ENCODE data around the gene KCNQ1.

KCNQ1 gene

DNA sequence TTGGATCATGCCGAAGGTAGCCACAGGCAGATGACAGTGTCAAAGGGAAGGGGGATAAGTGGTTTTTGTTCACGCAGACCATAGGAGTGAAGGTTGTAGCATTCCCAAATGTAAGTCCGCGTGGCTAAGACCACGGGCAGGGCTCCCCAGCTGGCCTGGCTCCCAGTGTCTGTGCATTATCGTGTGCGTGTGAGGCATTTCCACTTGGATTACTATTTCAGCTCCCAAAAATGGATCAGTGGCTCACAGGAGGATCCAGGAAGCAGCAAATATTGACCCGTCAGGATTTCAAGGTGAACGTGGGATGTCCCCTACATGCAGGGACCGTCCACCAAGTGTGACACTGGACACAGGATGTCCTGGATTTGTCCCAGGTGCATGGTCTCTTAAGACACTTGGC lies 430.2 kb downstream of the KCNQ1 start:
- Histone ChIP-seq H3K36me3 (ENCODE audit: control insufficient read depth, insufficient read depth, low read length) (no peaks in the 10 kb centered on the region), H3K27me3 (replicated peaks; ENCODE audit: control insufficient read depth, insufficient read depth, low read length) (peaks cover 2% of the 10 kb centered on the region), H3K4me3 (replicated peaks; ENCODE audit: low read depth, low read length) (no peak overlapping the region)
- TF ChIP-seq CTCF (IDR thresholded peaks at IDR 0.05; ENCODE audit: insufficient read depth, low read length, poor library complexity, severe bottlenecking) = no peak
- no peak for DNase-seq (ENCODE audit: extremely low read depth, insufficient read length)

GRCh38 chr11:2877474-2877873 lies 432.7 kb downstream of the KCNQ1 start:
- no peaks in the 10 kb centered on the region for H3K36me3 ChIP-seq (ENCODE audit: control insufficient read depth, insufficient read depth, low read length)
- no peak for DNase-seq (ENCODE audit: extremely low read depth, insufficient read length)
- H3K27me3 ChIP-seq (replicated peaks; ENCODE audit: control insufficient read depth, insufficient read depth, low read length) = peaks cover 2% of the 10 kb centered on the region; the same call in 1 of the 2 replicates
- H3K4me3 ChIP-seq (replicated peaks; ENCODE audit: low read depth, low read length) = no peak overlapping the region
- TF ChIP-seq CTCF (IDR thresholded peaks at IDR 0.05; ENCODE audit: insufficient read depth, low read length, poor library complexity, severe bottlenecking) = no peak

DNA sequence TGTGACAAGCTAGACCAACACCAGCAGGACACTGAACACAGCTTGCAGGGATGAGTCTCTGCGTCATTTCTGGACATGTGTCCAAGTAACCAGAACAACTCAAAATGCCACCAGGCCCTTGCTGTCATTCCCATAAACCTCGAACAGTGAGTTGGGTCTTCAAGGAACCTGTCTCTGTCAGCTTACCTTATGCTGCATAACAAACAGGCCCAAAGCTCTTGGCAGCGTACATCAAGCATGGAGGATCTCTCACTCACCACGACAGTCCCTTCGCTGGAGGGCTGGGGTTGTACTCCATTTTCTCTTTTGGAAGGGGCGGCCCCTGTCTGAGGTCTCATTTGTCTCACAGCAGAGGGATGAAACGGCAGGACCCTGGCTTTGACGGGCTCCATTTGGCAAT lies 434.0 kb downstream of the KCNQ1 start:
- Histone ChIP-seq H3K36me3 (ENCODE audit: control insufficient read depth, insufficient read depth, low read length) (no peaks in the 10 kb centered on the region), H3K4me3 (replicated peaks; ENCODE audit: low read depth, low read length) (no peak overlapping the region), H3K27me3 (replicated peaks; ENCODE audit: control insufficient read depth, insufficient read depth, low read length) (peaks cover 4% of the 10 kb centered on the region)
- no peak for DNase-seq (ENCODE audit: extremely low read depth, insufficient read length)
- no peak for TF ChIP-seq CTCF (IDR thresholded peaks at IDR 0.05; ENCODE audit: insufficient read depth, low read length, poor library complexity, severe bottlenecking)

DNA sequence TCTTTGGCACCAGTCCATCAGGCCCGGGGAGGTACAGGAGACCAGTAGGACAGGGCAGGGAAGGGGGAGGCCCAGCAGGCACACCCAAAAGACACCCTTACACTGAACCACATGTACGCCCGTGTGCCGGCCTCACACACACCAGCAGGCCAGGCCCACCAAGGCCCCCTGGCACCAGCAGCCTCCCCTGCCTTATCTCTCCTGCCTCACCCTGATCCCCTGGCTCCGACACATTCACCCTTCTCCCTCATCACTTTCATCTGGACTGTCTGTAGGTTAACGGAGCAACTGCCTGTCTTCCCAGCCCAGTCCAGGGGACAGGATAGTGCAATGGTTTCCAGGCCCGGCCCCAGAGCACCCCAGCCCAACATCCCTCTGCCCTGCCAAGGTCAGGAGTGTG lies 435.8 kb downstream of the KCNQ1 start:
- Histone ChIP-seq H3K36me3 (ENCODE audit: control insufficient read depth, insufficient read depth, low read length) (no peaks in the 10 kb centered on the region), H3K4me3 (replicated peaks; ENCODE audit: low read depth, low read length) (no peak overlapping the region), H3K27me3 (replicated peaks; ENCODE audit: control insufficient read depth, insufficient read depth, low read length) (peaks cover 4% of the 10 kb centered on the region)
- no peak for DNase-seq (ENCODE audit: extremely low read depth, insufficient read length)
- no peak for TF ChIP-seq CTCF (IDR thresholded peaks at IDR 0.05; ENCODE audit: insufficient read depth, low read length, poor library complexity, severe bottlenecking)

DNA sequence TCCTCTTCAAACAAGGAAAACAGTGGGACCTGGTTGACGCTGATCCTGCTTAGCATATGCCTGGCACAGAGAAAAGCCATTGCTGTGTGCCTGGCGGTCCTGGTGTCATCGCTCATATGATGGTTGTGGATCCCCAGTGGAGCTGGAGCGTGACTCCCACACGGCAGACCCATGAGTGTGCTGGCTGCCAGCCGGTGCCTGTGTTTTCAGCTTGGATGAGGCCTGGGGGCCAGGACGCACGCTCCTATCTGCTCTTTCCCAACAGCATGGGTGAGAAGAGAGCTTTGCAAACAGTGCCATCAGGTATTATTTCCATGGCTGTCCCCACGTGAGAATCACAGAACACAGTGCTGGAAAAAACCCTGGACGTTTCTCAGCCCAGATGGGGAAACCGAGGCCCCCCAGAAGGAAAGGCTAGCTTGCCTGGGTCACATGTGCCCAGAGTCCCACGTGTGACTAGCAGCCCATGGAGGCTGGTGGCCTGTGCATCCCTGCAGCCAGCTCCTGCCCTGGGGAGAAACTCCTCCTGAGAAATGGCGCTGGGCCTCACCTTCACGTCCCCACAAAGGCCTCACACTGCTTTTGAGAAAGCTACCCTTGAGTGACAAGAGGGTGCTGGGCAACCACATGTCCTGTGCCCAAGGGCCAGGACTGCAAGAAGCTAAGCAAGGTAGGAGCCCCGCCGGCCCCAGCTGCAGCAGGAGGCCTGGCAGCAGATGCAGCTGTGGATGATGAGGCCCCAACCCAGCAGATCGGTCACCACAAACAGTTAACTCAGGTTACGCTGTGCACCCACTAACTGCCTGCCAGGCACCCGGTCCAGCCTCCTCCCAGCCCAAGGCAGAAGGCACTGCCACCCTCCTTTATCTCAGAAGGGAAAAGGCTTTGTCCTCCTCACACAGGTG lies 436.5 kb downstream of the KCNQ1 start:
- no peak for DNase-seq (ENCODE audit: extremely low read depth, insufficient read length)
- TF ChIP-seq CTCF (IDR thresholded peaks at IDR 0.05; ENCODE audit: insufficient read depth, low read length, poor library complexity, severe bottlenecking) = no peak
- H3K36me3 ChIP-seq (ENCODE audit: control insufficient read depth, insufficient read depth, low read length) = no peaks in the 10 kb centered on the region
- no peak overlapping the region for H3K4me3 ChIP-seq (replicated peaks; ENCODE audit: low read depth, low read length)
- peaks cover 4% of the 10 kb centered on the region for H3K27me3 ChIP-seq (replicated peaks; ENCODE audit: control insufficient read depth, insufficient read depth, low read length)

All from GM06990 (cell line).